Esophagus muscularis mucosa (tissue), 4 donors: Measurements from ENCODE around the gene SKA2.

Experiments used
- EP300 ChIP-seq: sonication (generic); formaldehyde crosslinking; IDR thresholded peaks from one replicate; pipeline ENCODE4 v1.6.1; 2017; ENCODE audit warnings: antibody characterized with exemption
- POLR2A ChIP-seq: fragments of 450-650 bp; IDR thresholded peaks from one replicate; pipeline ENCODE4 v1.6.1; 2017; ENCODE audit warnings: antibody characterized with exemption, moderate library complexity, mild to moderate bottlenecking, low read depth
- TF ChIP-seq, protein P1 (sequence below), 3 experiments: fragments of 200-600 bp in 2 of 3; fragments of 450-650 bp in 1 of 3; sonication (generic) in 2 of 3; IDR thresholded peaks; one replicate each; pipeline ENCODE4 v1.5.1; 2017 to 2019; ENCODE audit warnings: antibody characterized with exemption in 3 of 3, mild to moderate bottlenecking in 2 of 3, moderate library complexity in 1 of 3

GRCh38 chr17:59193336-59193862 is 38.4 kb upstream of the SKA2 start:
- TF ChIP-seq EP300 (no peak), POLR2A (no peak)
- TF ChIP-seq, protein P1, sequence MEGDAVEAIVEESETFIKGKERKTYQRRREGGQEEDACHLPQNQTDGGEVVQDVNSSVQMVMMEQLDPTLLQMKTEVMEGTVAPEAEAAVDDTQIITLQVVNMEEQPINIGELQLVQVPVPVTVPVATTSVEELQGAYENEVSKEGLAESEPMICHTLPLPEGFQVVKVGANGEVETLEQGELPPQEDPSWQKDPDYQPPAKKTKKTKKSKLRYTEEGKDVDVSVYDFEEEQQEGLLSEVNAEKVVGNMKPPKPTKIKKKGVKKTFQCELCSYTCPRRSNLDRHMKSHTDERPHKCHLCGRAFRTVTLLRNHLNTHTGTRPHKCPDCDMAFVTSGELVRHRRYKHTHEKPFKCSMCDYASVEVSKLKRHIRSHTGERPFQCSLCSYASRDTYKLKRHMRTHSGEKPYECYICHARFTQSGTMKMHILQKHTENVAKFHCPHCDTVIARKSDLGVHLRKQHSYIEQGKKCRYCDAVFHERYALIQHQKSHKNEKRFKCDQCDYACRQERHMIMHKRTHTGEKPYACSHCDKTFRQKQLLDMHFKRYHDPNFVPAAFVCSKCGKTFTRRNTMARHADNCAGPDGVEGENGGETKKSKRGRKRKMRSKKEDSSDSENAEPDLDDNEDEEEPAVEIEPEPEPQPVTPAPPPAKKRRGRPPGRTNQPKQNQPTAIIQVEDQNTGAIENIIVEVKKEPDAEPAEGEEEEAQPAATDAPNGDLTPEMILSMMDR (IDR thresholded peaks at IDR 0.05), result no peak
